Kidney (tissue), 14 donors: ENCODE measurements around the gene SEMA5B. TPM values are rescaled to one million over a fixed set of nuclear protein-coding genes. Genes with fewer than 3 reads are reported as not detected.
A peak's percentile ranks its signal among the peaks of the same experiment; 100 is the strongest.

ENCODE experiments used
- DNase-seq, 5 donors: peaks; one replicate each; pipeline ENCODE4 v3.0.0-alpha.2; 2013 to 2020
- FAIRE-seq: peaks from 2 replicates; lab custom pipeline; 2012; peaks lifted over from hg19 to GRCh38; lab: Jason Lieb, UNC
- H3K27ac ChIP-seq, 2 donors: one replicate each; pipeline ENCODE4 v1.7.0; 2013; ENCODE audit warnings: low read depth in 2 of 2, low read length in 2 of 2, inconsistent platforms in 1 of 2
- H3K27me3 ChIP-seq: one replicate; pipeline ENCODE4 v1.7.1; 2013; ENCODE audit warnings: low read length, inconsistent platforms; ENCODE audit not compliant: control insufficient read depth, insufficient read depth
- H3K36me3 ChIP-seq, 3 donors: one replicate each; pipeline versions ENCODE4 v1.7.0 to v1.7.1; 2013; ENCODE audit warnings: low read length in 3 of 3, control low read depth in 1 of 3, inconsistent platforms in 1 of 3; ENCODE audit not compliant: insufficient read depth in 3 of 3, control insufficient read depth in 2 of 3
- H3K4me1 ChIP-seq, 3 donors: one replicate each; pipeline versions ENCODE4 v1.7.0 to v1.7.1; 2013; ENCODE audit warnings: low read length in 3 of 3, inconsistent platforms in 1 of 3, low read depth in 1 of 3; ENCODE audit not compliant: control insufficient read depth in 2 of 3, insufficient read depth in 2 of 3
- H3K4me3 ChIP-seq, 3 donors: one replicate each; pipeline versions ENCODE4 v1.7.0 to v1.8.1; 2013; ENCODE audit warnings: low read length in 3 of 3, control low read depth in 1 of 3, inconsistent platforms in 1 of 3
- H3K9ac ChIP-seq, 3 donors: one replicate each; pipeline versions ENCODE4 v1.7.0 to v1.7.1; 2013; ENCODE audit warnings: low read length in 3 of 3, control low read depth in 1 of 3, inconsistent platforms in 1 of 3
- H3K9me3 ChIP-seq, 3 donors: one replicate each; pipeline versions ENCODE4 v1.7.0 to v1.7.1; 2013; ENCODE audit warnings: low read length in 3 of 3, control low read depth in 1 of 3, inconsistent platforms in 1 of 3; ENCODE audit not compliant: control insufficient read depth in 2 of 3, insufficient read depth in 1 of 3
- intact Hi-C: fragments of 100-400 bp; cut with DNase I; formaldehyde crosslinking; loops from one replicate; pipeline ENCODE4 v1.11.1; 2022
- polyA plus RNA-seq: library from polyadenylated mRNA; stranded (reverse); fragments of 350-450 nt; fragmentation: Illumina TruSeq; extraction: RNeasy Lipid Tissue Mini Kit (QIAGEN cat#74804); gene quantifications from one replicate; pipeline ENCODE4 v1.2.3, GENCODE V29; 2014; ENCODE audit warnings: low read depth, low replicate concordance; ENCODE audit not compliant: insufficient read depth
- total RNA-seq: library from RNA; stranded (reverse); fragmentation: NEBNext Ultra II Directional; extraction: Animal tissue kit (Norgen Biotek cat#: 25700); gene quantifications from one replicate; pipeline ENCODE4 v1.2.1, GENCODE V29; 2021
- TF ChIP-seq, protein P1 (sequence below): IDR thresholded peaks from 3 replicates; pipeline ENCODE4 v1.5.1; 2012; ENCODE audit warnings: mild to moderate bottlenecking, moderate library complexity, borderline replicate concordance; ENCODE audit not compliant: insufficient read depth; ENCODE audit errors: extremely low read depth
- donor health status: control.
- donor health status: control.
- donor health status: control.
- donor health status: control.
- donor health status: control.
- donor health status: DM: yes; HTN: yes; CAD: no.
- donor health status: Normal renal cell carcinoma (clear cell type).

The SEMA5B gene
- total and polyA plus RNA-seq, 2 donors from 2014 or later = 6.6 to 8.4 TPM

DNA sequence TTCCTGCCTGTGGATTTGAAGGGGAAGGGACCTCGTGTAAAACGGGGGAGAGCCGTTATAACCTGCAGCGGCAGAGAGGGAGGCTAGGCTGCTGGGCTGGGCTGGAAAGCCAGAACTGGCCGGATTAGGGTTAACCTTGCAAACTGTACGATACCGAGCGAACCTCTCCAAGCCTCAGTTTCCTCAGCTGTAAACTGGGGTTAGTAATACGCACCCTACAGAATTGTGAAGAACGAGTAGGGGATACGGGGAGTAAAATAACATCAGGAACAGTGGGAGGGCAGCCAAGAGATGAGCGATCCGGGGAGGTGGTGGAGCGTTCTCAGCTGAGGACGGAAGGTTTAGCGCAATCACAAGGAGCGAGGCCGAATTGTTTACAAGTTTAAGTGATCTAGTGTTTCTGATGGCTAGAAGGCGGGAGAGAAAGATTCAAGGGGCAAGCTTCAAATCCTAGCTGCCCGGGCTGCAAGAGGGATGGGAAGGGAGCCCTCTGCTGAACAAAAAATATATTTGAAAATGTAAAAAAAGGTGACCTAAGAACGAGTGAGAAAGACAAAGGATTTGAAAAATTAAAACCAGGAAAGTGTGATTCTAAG lies 768 bp upstream of the SEMA5B start:
- Histone ChIP-seq H3K9me3 (no peaks in the 10 kb centered on the region), H3K36me3 (no peaks in the 10 kb centered on the region), H3K4me3 (peak overlapping the region; percentile 51 to 73 (median 57)), H3K27me3 (no peaks in the 10 kb centered on the region), H3K9ac (peak overlapping the region in 1 of 3 donors; percentile 47), H3K27ac (no peak overlapping the region), H3K4me1 (peaks cover 0 to 16% (median 6%) of the 10 kb centered on the region in 3 donors)
- peak in 4 of 5 donors; percentile 62 to 93 (median 78) for DNase-seq
- peak; percentile 46 for FAIRE-seq
- TF ChIP-seq, protein P1, sequence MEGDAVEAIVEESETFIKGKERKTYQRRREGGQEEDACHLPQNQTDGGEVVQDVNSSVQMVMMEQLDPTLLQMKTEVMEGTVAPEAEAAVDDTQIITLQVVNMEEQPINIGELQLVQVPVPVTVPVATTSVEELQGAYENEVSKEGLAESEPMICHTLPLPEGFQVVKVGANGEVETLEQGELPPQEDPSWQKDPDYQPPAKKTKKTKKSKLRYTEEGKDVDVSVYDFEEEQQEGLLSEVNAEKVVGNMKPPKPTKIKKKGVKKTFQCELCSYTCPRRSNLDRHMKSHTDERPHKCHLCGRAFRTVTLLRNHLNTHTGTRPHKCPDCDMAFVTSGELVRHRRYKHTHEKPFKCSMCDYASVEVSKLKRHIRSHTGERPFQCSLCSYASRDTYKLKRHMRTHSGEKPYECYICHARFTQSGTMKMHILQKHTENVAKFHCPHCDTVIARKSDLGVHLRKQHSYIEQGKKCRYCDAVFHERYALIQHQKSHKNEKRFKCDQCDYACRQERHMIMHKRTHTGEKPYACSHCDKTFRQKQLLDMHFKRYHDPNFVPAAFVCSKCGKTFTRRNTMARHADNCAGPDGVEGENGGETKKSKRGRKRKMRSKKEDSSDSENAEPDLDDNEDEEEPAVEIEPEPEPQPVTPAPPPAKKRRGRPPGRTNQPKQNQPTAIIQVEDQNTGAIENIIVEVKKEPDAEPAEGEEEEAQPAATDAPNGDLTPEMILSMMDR = peak; percentile 25
- intact Hi-C loops = loop anchor here (5.0 kb wide), 1 partner anchor 86 kb away; no protein-coding TSS in a partner anchor

DNA sequence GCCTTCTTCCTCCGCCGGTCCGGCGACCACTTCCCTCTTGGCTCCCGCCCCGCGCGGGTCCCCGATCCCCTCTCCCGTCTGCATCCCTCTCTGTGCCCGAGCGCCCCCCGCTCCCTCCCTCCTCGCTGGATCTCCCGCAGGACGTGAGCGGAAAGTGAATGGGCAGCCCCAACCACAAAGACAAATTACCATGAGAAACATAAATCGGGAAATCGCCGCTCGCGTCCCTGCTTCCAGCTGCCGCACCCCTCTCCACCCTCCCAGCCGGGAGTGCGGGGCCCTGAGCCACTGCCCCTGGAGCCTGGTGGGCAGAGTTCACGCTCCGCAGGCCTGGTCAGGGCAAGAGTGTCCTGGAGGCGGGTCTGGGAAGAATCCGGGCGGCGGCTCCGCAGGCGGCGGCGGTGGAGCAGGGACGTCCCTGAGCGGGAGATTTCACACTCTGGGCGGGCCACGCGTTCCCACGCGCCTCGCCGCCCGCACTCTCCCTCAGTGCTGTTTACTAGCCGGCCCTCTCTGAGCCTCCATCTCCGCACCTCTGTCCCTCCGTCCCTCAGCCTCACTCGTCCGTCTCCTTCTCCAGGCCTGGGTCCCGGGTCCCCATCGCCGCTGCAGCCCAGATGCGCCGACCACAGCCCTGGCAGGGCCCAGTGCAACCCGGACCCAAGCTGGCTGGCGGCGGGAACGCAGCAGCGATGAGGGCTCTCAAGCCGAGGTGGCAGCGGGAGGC lies 835 bp downstream of the SEMA5B start:
- H3K36me3 ChIP-seq = no peaks in the 10 kb centered on the region
- peak overlapping the region; percentile 18 to 73 (median 34) for H3K4me3 ChIP-seq
- peaks cover 0 to 16% (median 6%) of the 10 kb centered on the region in 3 donors for H3K4me1 ChIP-seq
- H3K9ac ChIP-seq = no peak overlapping the region
- TF ChIP-seq, protein P1 = no peak
- peak in 4 of 5 donors; percentile 28 to 81 (median 56) for DNase-seq
- intact Hi-C loops = loop anchor here (5.0 kb wide), 1 partner anchor 84 kb away; no protein-coding TSS in a partner anchor
- no peaks in the 10 kb centered on the region for H3K27me3 ChIP-seq
- FAIRE-seq = no peak
- H3K27ac ChIP-seq = no peak overlapping the region
- no peaks in the 10 kb centered on the region for H3K9me3 ChIP-seq

DNA sequence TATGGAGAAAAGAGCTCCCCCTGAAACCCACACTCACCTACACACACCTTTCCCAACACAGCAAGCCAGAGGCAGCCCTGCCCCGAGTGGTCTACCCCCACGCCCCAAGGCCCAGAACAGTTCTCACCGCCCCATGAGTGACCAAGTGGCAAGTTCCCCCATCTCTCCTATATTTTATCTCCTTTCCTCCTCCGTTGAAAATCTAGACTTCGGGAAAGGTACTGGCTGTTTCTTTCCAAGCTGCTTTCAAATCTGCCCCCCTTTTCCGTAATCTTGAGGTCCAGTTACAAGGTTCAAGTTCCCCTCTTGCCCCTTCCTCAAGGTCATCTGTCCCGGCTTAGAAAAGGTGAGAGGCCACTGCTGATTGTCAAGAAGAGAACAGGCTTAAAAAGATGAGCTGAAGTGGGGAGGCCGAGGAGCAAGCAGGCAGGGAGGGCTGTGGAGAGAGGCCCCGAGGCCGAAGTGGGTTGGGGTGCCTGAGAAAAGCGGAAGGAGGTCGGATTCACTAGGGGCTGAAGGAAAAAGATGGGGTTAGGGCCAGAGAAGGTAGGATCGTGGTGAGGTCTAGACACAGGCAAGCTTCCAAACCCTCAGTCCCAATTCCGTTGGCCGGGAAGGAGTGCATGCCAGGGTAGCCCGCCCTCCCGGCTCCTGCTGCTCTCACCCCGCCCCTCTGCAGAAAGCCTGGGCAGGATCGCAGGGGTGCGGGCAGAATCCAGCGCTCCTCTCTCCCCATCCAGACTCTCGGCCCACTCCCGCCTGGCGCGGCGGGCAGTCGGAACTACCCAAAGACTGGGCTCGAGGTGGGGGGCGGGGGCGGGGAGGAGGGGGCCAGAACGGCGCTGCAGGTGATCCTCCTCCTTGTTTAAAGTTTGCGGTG lies 1.7 kb downstream of the SEMA5B start:
- H3K9ac ChIP-seq = no peak overlapping the region
- TF ChIP-seq, protein P1 = no peak
- no peaks in the 10 kb centered on the region for H3K36me3 ChIP-seq
- intact Hi-C loops = loop anchor here (5.0 kb wide), 1 partner anchor 84 kb away; no protein-coding TSS in a partner anchor
- H3K9me3 ChIP-seq = no peaks in the 10 kb centered on the region
- peaks cover 0 to 16% (median 6%) of the 10 kb centered on the region in 3 donors for H3K4me1 ChIP-seq
- no peak overlapping the region for H3K27ac ChIP-seq
- DNase-seq (peak; percentile 70 to 83 (median 76)), FAIRE-seq (no peak)
- no peaks in the 10 kb centered on the region for H3K27me3 ChIP-seq
- H3K4me3 ChIP-seq = peak overlapping the region in 2 of 3 donors; percentile 17 to 30
